HepG2 (cell line): ENCODE measurements around the gene FAM20A. TPM values are rescaled to one million over a fixed set of nuclear protein-coding genes. Genes with fewer than 3 reads are reported as not detected.

Experiments used
- CENPX ChIP-seq: sonication (generic); formaldehyde crosslinking; IDR thresholded peaks from 2 replicates; pipeline ENCODE4 v1.9.0; 2021; ENCODE audit warnings: mild to moderate bottlenecking, missing genetic modification reagents, moderate library complexity
- EEA1 ChIP-seq: sonication (generic); formaldehyde crosslinking; IDR thresholded peaks from 2 replicates; pipeline ENCODE4 v1.5.1; 2020; ENCODE audit warnings: mild to moderate bottlenecking, missing genetic modification reagents, borderline replicate concordance
- ESRRA ChIP-seq: sonication (generic); formaldehyde crosslinking; IDR thresholded peaks from 2 replicates; pipeline ENCODE4 v1.5.1; 2020; ENCODE audit warnings: mild to moderate bottlenecking, low read depth, missing genetic modification reagents
- HNF1B ChIP-seq: sonication (generic); formaldehyde crosslinking; IDR thresholded peaks from 2 replicates; pipeline ENCODE4 v1.5.1; 2020; ENCODE audit warnings: mild to moderate bottlenecking, moderate library complexity, missing genetic modification reagents
- HNF4A ChIP-seq: sonication (generic); formaldehyde crosslinking; IDR thresholded peaks from 2 replicates; pipeline ENCODE4 v1.4.0; 2020; ENCODE audit warnings: missing genetic modification reagents
- HOMEZ ChIP-seq: IDR thresholded peaks from 2 replicates; pipeline ENCODE4 v1.6.1; 2016; ENCODE audit warnings: low read depth
- IKZF4 ChIP-seq: sonication (generic); formaldehyde crosslinking; IDR thresholded peaks from 2 replicates; pipeline ENCODE4 v1.5.1; 2020; ENCODE audit warnings: borderline replicate concordance, mild to moderate bottlenecking, low read depth, missing genetic modification reagents; ENCODE audit errors: not compliant biosample characterization
- MLX ChIP-seq: IDR thresholded peaks from 2 replicates; pipeline ENCODE4 v1.6.1; 2016
- PHF5A ChIP-seq: IDR thresholded peaks from one replicate; pipeline ENCODE4 v1.6.1; 2018; ENCODE audit warnings: low read depth, missing genetic modification reagents; ENCODE audit not compliant: unreplicated experiment
- RBFOX2 ChIP-seq: fragments of 200-400 bp; formaldehyde crosslinking; IDR thresholded peaks from 2 replicates; pipeline ENCODE4 v1.6.1; 2017; ENCODE audit warnings: low read depth, mild to moderate bottlenecking, low read length
- SPEN ChIP-seq: sonication (generic); formaldehyde crosslinking; IDR thresholded peaks from 2 replicates; pipeline ENCODE4 v1.5.1; 2020; ENCODE audit warnings: low read depth, mild to moderate bottlenecking, missing genetic modification reagents
- U2AF2 ChIP-seq: fragments of 200-400 bp; formaldehyde crosslinking; IDR thresholded peaks from 2 replicates; pipeline ENCODE4 v1.6.1; 2017; ENCODE audit warnings: low read depth, mild to moderate bottlenecking, low read length
- ZBTB8A ChIP-seq: sonication (generic); formaldehyde crosslinking; IDR thresholded peaks from 2 replicates; pipeline ENCODE4 v1.4.0; 2020; ENCODE audit warnings: mild to moderate bottlenecking, low read depth, missing genetic modification reagents, borderline replicate concordance
- ZNF235 ChIP-seq: sonication (generic); formaldehyde crosslinking; IDR thresholded peaks from 2 replicates; pipeline ENCODE4 v1.8.1; 2023; ENCODE audit warnings: mild to moderate bottlenecking, missing genetic modification reagents, borderline replicate concordance
- ZNF24 ChIP-seq: fragments of 450-650 bp; IDR thresholded peaks from 2 replicates; pipeline ENCODE4 v1.6.1; 2017; ENCODE audit warnings: antibody characterized with exemption, mild to moderate bottlenecking
- ZNF280D ChIP-seq: sonication (generic); formaldehyde crosslinking; IDR thresholded peaks from 2 replicates; pipeline ENCODE4 v1.5.1; 2020; ENCODE audit warnings: mild to moderate bottlenecking, missing genetic modification reagents
- ZNF562 ChIP-seq: sonication (generic); formaldehyde crosslinking; IDR thresholded peaks from 2 replicates; pipeline ENCODE4 v1.8.0; 2022; ENCODE audit warnings: missing genetic modification reagents, borderline replicate concordance
- ZNF569 ChIP-seq: sonication (generic); formaldehyde crosslinking; IDR thresholded peaks from 2 replicates; pipeline ENCODE4 v1.5.0; 2020; ENCODE audit warnings: mild to moderate bottlenecking, missing genetic modification reagents, moderate library complexity, borderline replicate concordance
- ZNF629 ChIP-seq: sonication (generic); formaldehyde crosslinking; conservative IDR thresholded peaks from 2 replicates; pipeline ENCODE4 v1.5.0; 2020; ENCODE audit warnings: missing genetic modification reagents
- ZNF749 ChIP-seq: sonication (generic); formaldehyde crosslinking; IDR thresholded peaks from 2 replicates; pipeline ENCODE4 v1.8.0; 2022; ENCODE audit warnings: mild to moderate bottlenecking, missing genetic modification reagents, moderate library complexity, borderline replicate concordance
- ZNF775 ChIP-seq: sonication (generic); formaldehyde crosslinking; IDR thresholded peaks from 2 replicates; pipeline ENCODE4 v1.4.0; 2020; ENCODE audit warnings: missing genetic modification reagents, mild to moderate bottlenecking, moderate library complexity, borderline replicate concordance
- ZNF879 ChIP-seq: sonication (generic); formaldehyde crosslinking; IDR thresholded peaks from 2 replicates; pipeline ENCODE4 v1.8.1; 2023; ENCODE audit warnings: missing genetic modification reagents
- polyA plus RNA-seq, 8 experiments: library from polyadenylated mRNA; depleted of rRNA in 3 of 8; stranded (reverse) in 7 of 8; unstranded in 1 of 8; fragments of >200 nt; fragmentation: Illumina TruSeq in 4 of 8; extraction: Trizol in 4 of 8; gene quantifications; 2 replicates each; pipeline versions ENCODE4 v1.2.1 to v1.2.3, GENCODE V29; 2011 to 2016; ENCODE audit warnings: low read depth in 4 of 8, missing spikeins in 1 of 8, mixed read lengths in 1 of 8; ENCODE audit not compliant: insufficient read depth in 1 of 8
- total RNA-seq, 5 experiments: library from RNA; depleted of rRNA; stranded (reverse); fragments of >200 nt; fragmentation: Illumina TruSeq; extraction: Trizol; gene quantifications; 2 replicates each; pipeline ENCODE4 v1.2.3, GENCODE V29; 2016; ENCODE audit warnings: low read depth in 1 of 5

The FAM20A gene
- total and polyA plus RNA-seq, 2 of the 13 experiments (the other 11 are each of a cell fraction or from before 2014, with no cell fraction given), result 9.3 to 20.7 TPM

- TF ChIP-seq ZNF235 (CRISPR knock-in tag) (no peak), EEA1 (CRISPR knock-in tag) (no peak), HNF1B (CRISPR knock-in tag) (peak; percentile 30; the same call in 1 of the 2 replicates), CENPX (CRISPR knock-in tag) (no peak), ZNF280D (CRISPR knock-in tag) (peak; percentile 72; the same call in 1 of the 2 replicates), ZNF562 (CRISPR knock-in tag) (no peak), U2AF2 (no peak), HOMEZ (CRISPR knock-in tag) (no peak), ZNF629 (peak; percentile 37), ZBTB8A (CRISPR knock-in tag) (0 out of 2 replicates have a peak, but pooled peaks have one; percentile 52), ZNF749 (CRISPR knock-in tag) (no peak), ESRRA (CRISPR knock-in tag) (0 out of 2 replicates have a peak, but pooled peaks have one; percentile 68), ZNF569 (CRISPR knock-in tag) (no peak), HNF4A (CRISPR knock-in tag) (peak; percentile 58), IKZF4 (CRISPR knock-in tag) (no peak), SPEN (0 out of 2 replicates have a peak, but pooled peaks have one; percentile 34), PHF5A (CRISPR knock-in tag) (peak; percentile 43), ZNF24 (no peak), ZNF879 (CRISPR knock-in tag) (peak; percentile 74; the same call in 1 of the 2 replicates), ZNF775 (CRISPR knock-in tag) (no peak), MLX (CRISPR knock-in tag) (peak; percentile 46; the same call in 1 of the 2 replicates), RBFOX2 (no peak)
Observed at GRCh38 chr17:68509141-68510057, 91.8 kb downstream of the FAM20A start (continued).
